Measurements from ENCODE around the gene IFI44.

IFI44 gene

GRCh38 chr1:78658901-78659300 is 9.3 kb downstream of the IFI44 start:
- DNase-seq = no peak

DNA sequence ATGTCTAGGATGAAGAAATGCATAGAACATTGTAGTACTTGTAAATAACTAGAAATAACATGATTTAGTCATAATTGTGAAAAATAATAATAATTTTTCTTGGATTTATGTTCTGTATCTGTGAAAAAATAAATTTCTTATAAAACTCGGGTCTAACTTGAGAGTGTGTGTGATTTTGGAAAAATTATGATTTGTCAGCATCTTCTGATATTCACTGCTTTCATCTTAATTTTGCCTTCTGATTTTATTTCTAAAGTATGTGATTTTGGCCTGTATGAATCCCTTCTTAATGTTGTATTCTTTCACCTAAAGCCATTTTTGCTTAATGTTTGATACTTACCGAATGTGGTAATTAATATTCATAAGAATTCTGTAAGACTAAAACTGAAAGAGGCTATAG is 14.3 kb downstream of the IFI44 start:
- no peak for DNase-seq

- no peak for DNase-seq
These were observed 15.1 kb downstream of the IFI44 start for GRCh38 chr1:78664763-78665162.

- DNase-seq = no peak
These were observed 16.2 kb downstream of the IFI44 start for GRCh38 chr1:78665809-78666208.

DNA sequence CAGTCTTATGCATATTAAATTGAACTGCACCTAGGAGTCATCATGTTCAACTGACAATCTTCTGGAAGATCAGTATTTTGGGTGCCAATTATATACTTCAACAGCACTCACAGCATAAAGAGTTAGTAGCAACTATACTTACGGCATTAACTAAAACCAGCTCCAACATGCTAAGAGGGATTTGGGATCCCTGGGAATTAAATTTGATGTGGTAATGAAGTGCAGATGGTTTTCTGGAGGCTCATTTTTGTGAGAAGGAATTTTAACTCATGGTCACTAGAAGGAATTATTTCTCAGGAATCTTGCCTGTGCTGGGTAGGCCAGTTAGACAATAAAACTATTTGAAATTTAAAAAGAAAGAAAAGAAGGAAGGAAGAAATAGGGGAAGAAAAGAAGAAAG is 18.3 kb downstream of the IFI44 start:
- no peak for DNase-seq

DNA sequence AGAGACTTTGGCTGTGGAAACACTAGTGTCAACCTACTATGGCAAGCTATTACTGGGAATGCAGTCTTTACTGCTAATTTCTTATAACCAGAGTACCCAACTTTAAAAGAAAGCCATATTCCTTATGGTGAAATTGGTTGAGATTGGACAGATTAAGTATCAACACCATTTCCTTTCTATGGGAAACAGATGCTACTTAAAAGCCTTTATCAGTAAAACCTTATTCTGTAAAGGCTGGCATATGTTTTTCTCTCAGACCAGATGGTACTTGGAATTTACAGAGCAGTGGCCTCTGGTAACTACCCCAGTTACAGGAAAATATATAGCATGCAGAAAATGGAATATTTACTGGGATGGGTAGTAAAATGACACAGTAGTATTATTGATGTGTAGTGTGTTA is 18.8 kb downstream of the IFI44 start:
- DNase-seq = no peak

GRCh38 chr1:78672428-78672827 is 22.8 kb downstream of the IFI44 start:
- DNase-seq = no peak

GRCh38 chr1:78673120-78673519 is 23.5 kb downstream of the IFI44 start:
- DNase-seq = no peak

- peak; percentile 50 for DNase-seq
These were observed 26.8 kb downstream of the IFI44 start for GRCh38 chr1:78676347-78676982.

DNA sequence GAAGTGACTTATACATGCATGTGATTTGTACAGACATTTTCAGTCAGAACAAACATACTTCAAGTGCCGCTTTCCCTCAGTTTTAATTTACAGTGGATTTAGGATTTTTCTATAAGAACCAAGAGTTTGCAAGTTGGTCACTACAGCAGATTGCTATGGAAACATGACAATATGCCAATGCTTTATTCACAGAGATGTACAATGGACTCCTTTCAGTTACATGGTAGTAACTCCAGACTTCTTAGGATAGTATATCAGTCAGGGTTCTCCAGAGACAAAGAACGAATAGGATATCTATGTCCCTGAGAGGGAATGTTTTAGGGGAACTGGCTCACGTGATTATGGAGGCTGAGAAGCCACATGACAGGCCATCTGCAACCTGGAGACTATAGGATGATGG is 27.4 kb downstream of the IFI44 start:
- DNase-seq = no peak

DNA sequence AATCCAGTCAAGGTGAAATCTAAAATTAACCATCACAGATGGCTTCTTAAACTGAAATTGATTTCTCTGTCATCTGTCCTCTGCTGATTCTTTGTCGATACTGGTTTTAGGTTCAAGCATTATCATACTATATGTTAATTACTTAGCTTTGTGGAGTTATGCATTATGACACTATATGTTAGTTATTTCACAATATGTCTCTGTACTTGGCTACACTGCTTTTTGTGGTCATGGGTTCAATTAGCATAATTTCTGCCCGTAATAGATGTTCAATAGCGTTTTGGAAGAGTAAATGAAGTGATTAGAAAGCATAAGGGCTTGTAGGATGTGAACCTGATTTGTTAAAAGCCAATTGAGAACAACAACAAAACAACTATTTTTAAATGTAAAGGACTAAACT is 28.2 kb downstream of the IFI44 start:
- DNase-seq = no peak

GRCh38 chr1:78678324-78678723 is 28.7 kb downstream of the IFI44 start:
- DNase-seq = no peak

- no peak for DNase-seq
These were observed 31.6 kb downstream of the IFI44 start for GRCh38 chr1:78681265-78681664.

DNA sequence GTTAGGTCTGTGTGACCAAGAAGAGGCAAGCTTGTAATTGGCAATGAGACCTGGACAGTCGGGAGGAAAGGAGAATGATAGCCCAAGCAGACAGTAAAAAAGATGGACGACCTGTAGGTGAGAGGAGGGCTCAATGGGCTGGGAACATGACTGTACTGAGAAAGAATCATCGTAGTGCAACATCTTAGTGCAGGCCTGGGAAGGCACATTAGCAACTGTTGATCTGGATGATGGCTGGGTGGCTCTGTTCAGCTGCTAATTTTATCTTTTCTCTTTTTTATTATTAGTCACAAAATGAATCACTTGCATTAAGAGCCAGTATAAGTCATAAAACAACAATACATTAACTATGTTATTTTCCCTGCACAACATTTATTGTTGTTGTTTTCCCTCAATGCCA is 32.9 kb downstream of the IFI44 start:
- no peak for DNase-seq

GRCh38 chr1:78683079-78683478 is 33.4 kb downstream of the IFI44 start:
- DNase-seq = no peak

DNA sequence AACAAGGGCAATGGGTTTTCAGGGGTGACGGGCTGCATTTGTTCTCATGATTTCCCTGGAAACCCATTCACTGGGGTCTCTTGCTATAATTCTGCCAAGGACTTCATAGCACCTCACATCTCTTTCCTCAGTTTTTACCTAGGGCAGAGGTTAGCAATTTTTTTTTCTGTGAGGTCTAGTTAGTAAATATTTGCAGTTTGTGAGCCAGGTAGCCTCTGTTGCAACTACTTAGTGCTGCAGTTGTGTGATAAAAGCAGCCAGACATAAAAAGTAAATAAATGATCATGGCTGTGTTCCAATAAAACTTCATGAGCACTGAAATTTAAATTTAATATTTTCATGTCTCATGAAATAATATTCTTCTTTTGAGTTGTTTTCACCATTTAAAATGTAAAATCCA is 37.7 kb downstream of the IFI44 start:
- no peak for DNase-seq

- DNase-seq = no peak
These were observed 38.3 kb downstream of the IFI44 start for GRCh38 chr1:78687914-78688313.

- DNase-seq = no peak
These were observed 39.1 kb downstream of the IFI44 start for GRCh38 chr1:78688697-78689096.

DNA sequence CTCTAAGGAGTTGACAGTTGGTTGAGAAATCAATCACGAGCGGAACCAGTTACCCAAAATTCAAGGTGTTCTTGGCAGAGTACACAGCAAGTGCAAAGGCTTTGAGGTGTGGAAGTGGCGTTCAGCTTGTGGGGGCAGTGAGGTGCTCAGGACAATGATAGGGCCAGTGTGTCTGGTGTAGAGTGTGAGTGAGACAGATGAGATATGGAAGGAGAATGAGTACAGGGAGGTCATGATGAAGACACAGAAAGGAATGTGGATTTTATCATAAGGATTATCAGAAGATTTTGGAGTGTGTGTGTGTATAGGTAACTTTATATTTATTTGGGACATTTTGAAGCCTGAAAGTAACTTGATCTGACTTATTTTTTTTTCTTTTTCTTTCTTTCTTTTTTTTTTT is 40.9 kb downstream of the IFI44 start:
- no peak for DNase-seq

GRCh38 chr1:78691995-78692747 is 42.5 kb downstream of the IFI44 start:
- DNase-seq = no peak

- DNase-seq = no peak
These were observed 50.2 kb downstream of the IFI44 start for GRCh38 chr1:78699813-78700212.

- no peak for DNase-seq
These were observed 52.8 kb downstream of the IFI44 start for GRCh38 chr1:78702426-78702825.

DNA sequence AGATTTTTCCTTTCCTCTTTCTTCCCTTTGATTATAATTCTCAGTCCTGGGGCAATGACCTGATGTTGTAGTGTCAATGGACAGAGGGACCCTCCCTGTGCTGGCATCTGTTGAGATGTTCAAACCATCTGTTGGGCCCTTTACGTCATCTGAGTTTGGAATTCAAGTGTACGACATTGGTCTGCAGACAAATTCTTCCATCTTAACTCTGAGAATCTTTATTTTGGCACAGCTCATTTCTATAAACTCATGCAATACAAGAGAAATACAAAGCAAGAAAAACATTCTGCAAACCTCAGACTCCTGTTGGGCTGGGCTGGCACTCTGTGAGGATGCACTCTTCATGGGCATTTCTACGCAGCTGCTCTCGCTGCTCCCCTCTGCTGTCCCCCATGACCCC is 54.2 kb downstream of the IFI44 start:
- no peak for DNase-seq

- no peak for DNase-seq
These were observed 62.9 kb downstream of the IFI44 start for GRCh38 chr1:78712467-78713051.

- no peak for DNase-seq
These were observed 63.7 kb downstream of the IFI44 start for GRCh38 chr1:78713297-78713696.
